Hematopoietic multipotent progenitor cell treated with erythropoietin and hydrocortisone succinate and interleukin-3 and kit ligand, for 15 days (in vitro differentiated cells): ENCODE data around the gene PSAP.
A peak's percentile ranks its signal among the peaks of the same experiment; 100 is the strongest.
"Not testable (repeated sequence)": the region's sequence is repeated elsewhere in the genome, so short reads cannot be mapped to it uniquely, and the experiment has no call there.

Source experiments
- DNase-seq: peaks from one replicate; pipeline ENCODE4 v3.0.0-alpha.2; 2015; ENCODE audit warnings: low spot score

Gene PSAP

DNA sequence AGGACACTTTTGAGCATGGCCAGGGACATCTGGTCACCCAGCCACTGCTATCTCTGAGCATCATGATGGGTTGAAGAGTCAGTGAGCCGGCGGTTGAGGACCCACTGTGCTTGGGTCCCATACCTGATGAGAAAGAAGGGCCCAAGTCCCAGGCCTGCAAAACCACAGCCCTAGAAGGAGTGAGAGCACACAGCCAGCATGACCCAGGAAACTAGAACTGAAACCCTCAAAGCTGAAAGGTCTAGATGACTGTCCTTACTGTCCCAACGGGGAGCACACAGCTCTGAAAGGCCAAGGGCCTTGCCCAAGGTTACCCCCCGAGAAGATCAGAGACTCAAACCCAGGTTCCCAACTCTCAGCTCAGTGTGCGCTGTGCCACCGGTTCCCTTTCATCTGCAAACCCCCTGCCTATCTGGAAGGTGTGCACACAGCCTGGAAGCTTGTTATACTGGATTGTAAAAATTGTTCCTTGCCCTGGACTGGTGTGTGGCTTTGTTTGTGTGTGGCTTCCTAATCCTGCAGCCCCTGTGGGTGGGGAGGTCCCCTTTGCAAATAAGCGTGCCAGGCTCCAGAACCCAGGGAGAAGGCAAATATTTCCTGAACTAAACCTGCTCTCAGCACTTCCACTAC lies 22.6 kb upstream of the PSAP start:
- no peak for DNase-seq

DNA sequence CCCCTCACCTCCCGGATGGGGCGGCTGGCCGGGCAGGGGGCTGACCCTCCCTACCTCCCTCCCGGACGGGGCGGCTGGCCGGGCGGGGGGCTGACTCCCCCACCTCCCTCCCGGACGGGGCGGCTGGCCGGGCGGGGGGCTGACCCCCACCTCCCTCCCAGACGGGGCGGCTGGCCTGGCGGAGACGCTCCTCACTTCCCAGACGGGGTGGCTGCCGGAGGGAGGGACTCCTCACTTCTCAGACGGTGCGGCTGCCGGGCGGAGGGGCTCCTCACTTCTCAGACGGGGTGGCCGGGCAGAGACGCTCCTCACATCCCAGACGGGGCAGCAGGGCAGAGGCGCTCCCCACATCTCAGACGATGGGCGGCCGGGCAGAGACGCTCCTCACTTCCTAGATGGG lies 18.6 kb upstream of the PSAP start:
- DNase-seq: not testable (repeated sequence)

DNA sequence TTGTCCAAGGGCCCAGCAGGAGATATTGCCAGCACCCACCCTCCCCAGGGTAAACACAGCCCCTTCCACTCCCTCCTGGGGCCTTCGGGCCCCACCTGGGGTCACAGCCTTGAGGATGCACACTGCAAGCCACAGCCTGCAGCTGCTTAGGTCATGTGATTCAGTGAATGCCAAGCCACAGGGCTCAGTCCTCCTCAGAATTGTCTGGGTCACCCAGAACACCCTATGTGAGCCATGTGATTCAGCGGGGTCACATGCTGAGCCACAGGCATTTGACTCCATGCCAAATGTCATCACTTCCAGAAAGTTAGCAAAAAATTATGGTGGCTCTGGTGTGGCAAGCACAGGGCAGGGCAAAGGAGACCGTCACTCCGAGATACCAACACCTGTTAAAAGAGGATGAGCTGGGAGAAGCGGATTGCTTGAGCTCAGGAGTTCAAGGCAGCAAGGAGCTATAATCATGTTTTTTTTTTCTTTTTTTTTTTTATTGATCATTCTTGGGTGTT lies 17.2 kb upstream of the PSAP start:
- DNase-seq: peak; percentile 86

DNA sequence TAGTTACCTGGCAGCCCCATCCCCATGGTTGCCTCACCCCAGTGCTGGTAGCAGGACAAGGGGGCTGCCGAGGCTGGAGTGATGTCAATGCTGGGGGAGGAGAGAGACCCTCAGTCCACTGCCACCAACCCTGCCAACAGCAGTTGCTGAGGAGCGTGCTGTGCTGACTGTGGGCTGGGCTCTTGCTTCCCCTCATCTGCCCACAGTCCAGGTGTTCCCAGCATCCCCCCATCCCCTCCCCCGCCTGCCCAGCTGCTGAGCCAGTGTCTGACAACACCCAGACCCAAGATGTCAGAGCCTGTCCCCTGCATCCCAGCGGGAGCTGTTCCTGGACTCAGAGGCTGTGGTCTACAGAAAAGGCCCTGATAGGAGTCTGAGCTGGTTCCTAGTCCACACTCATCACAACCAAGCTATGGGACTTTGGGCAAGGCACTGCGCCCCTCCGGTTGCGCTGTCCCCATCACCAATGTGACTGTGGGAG lies 14.6 kb upstream of the PSAP start:
- DNase-seq: no peak

DNA sequence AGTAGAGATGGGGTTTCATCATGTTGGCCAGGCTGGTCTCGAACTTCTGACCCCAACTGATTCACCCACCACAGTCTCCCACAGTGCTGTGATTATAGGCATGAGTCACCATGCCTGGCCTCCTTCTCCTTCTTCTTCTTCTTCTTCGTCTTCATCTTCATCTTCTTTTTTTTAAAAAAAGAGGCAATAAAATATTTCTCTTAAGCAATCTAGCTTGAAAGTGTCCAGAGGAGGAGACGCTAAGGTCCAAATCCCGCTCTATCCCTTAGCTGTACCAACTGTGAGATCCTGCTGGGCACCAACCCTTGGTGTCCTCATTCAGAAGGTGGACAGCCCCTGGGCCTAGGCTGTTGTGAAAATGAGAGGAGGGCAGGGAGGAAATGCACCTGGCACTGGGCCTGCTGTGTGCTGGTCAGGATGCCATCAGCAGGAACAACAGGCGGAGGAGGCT lies 13.9 kb upstream of the PSAP start:
- no peak for DNase-seq

DNA sequence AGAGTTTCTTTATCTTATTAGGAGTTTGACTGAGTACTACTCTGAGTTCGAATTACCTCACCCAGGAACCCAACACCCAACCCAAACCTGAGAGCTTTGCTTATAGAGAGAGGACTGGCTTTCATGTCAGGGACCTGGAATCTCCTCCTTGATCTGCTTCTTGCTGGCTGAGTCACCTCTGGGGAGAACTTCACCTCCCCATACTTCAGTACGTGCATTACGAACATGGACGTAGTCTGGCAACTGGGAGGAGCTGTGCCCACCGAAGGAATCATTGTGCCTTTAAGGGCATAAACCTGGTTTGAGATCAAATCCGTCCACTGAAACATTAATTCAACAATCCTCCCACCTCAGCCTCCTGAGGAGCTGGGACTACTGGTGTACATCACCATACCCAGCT lies 12.2 kb upstream of the PSAP start:
- DNase-seq: no peak

DNA sequence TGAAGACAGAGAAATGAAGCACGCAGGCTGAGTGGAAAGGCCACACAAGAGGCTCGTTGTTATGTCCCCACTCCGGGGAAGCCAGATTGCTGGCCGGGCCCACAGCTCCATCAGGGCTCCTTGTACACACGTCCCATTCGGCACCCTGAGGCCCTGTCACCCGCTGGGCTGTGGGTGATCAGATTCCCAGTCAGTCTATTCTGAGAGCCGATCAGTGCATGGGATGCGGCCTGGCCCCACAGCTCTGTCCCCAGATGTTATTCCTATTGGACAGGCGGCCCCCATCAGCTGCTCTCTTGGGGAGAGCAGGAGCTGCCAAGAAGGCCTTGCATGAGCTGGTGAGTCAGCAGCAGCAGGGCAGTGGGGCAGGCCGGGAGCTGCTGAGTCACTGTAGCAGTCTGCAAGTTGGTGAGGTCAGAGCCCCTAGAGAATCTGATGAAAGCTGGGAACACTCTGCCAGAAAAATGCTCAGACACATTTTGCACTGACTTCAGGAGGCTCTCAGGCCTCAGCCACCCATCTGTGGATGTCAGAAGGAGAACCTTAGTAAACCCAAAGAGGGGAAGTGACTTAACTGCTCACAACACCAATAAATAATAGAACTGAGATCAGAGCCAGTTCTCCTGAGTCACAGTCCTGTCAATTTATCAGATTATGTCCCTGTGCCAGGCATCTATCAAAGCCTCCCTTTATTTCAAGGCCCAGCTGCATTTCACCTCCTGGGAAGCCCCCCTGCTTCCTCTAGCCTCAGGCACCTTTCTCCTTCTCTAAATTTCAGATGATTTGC lies 9.4 kb upstream of the PSAP start:
- peak; percentile 95 for DNase-seq

DNA sequence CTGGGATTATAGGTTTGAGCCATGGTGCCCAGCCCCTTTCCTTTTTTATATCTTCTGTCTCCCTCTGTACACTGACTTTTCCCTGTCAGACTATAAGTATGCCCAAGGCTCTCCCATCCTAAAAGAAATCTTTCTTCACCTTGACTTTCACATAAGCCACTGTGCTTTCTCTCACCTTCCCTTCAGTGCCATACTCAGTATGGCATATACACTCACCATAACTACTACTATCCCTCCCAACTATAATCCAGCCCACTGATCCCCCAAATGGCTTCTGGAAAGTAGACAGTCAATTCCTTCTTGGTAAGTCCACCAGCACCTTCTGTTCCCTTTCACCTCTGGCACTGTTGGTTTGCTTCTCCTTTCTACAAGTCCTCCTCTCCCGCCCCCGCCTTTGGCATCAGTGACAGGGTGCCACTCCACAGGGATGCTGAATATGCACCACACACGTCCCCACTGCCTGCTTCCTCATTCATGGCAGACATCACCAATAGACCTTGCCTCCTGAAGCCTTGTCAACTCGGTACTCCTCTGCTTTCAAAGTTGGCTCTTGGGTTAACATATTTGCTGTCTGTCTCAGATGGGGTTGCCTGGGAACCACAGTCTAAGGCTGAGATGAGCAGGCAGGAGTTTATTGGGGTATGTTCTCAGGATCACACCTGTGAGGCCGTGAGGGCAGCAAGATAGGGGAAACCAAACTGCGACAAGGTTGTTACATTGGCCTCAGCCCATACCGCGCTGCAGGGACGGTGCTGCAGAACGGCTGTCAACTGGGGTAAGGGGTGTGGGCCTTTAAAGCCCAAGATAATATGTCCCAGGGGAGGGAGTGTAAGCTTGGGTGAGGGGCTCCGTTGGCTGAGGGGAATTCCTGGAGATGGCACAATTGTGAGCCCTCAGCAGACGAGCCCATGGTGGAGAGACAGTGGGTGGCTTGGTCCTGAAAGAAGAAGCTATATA lies 7.2 kb upstream of the PSAP start:
- no peak for DNase-seq

DNA sequence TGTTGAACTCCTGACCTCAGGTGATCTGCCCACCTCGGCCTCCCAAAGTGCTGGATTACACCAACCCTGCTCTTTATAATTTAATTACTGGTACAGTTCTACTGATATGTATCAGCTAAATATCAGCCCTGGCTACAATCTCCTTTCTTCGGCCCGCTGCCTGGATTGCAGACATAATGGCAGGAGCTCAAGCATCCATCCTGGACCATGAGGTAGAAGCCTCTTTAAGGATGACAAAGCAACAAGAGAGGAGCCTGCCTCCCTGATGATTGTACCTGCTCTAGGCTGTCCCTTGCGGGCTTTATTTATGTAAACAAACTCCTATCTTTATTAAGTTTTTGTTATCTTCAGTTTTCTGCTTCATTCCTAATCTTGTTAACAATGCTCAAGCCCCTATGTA lies 5.6 kb upstream of the PSAP start:
- DNase-seq: no peak

DNA sequence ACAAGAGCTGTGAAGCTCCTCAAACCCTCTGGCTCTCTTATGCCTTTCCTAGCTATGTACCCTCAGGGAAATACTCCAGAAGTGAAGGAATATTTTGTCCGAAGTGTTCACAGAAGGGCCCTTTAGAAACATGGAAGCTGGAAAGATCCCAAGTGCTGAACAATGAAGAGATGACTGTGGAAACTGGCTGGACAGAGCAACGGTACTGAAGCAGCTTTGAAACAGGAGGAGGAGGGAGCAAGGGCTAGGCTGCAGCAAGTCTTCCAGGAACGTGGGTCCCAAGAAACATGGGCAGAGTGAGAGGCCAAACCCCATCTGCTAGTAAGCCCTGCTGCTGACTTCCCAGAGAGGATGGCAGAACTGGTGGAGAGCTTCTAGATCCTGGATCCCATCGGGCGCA lies 3.0 kb upstream of the PSAP start:
- no peak for DNase-seq

DNA sequence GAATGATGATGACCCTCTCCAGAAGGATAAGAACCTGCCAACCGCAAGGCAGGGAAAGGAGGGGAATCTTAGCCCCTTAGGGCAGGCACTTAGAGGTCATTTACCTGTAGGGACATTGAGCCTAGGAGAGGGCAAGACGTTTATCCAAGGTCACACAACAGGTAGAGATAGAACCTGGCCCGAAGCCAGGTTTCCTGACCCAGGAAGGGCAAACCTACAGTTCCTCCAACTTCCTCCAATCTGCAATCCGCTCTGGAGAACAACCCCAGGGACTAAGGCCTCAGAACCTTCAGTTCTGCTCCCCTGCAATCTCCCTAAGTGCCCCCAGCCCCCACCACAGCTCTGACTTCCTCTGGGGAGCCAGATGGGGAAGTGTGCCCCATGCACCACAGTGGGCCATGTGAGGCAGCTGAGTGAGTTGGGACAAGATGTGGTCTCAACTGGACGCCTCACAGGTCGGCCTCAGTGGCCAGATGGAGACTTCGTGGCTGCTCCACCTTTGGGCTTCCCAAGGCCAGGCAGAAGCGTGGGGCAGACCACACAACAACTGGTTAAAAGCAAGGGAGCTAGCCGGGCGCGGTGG lies 1.4 kb upstream of the PSAP start:
- DNase-seq: no peak

DNA sequence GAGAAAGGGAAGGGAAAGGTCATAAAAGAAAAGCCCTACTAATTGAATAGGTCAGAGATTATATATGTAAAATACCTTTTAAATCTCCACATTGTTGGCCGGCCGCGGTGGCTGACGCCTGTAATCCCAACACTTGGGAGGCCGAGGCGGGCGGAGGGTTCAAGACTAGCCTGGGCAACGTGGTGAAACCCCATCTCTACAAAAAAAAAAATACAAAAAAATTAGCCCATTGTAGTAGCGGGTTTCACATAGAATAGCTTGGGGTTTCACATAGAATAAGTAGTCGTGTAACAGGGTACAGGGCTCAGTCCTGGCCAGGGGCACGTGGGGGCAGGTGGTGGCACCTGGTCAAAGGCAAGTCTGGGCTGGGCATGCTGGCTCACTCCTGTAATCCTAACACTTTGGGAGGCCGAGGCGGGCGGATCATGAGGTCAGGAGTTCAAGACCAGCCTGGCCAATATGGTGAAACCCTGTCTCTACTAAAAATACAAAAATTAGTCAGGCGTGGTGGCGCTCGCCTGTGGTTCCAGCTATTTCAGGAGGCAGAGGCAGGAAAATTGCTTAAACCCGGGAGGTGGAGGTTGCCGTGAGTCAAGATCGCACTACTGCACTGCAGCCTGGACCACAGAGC lies 529 bp upstream of the PSAP start:
- DNase-seq: not testable (repeated sequence)

DNA sequence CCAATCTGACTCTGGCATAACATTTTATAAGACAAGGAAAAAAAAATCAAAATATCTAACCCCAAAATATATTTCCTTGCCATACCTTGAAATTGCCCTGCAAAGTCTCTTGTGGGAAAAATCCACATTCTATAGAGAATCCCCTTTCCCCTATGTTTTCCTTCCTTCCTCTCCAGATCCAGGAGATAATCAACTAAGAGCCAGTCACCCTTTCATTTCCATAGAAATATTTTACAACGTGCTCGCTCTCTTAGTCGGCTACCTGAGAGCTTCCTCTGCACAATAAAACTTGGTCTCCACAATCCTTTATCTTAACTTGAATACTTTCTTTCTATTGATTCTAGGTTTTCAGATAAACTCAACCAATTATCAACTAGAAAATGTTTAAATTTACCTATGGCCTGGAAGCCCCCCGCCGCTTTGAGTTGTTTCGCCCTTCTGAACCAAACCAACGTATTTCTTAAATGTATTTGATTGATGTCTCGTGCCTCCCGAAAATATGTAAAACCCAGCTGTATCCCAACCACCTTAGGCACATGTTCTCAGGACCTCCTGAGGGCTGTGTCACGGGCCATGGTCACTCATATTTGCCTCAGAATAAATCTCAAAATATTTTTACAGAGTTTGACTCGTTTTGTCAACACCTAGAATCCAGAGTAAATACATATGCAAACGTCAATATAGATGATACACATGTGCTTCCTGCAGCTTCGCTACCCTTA lies 869 bp downstream of the PSAP start:
- no peak for DNase-seq

DNA sequence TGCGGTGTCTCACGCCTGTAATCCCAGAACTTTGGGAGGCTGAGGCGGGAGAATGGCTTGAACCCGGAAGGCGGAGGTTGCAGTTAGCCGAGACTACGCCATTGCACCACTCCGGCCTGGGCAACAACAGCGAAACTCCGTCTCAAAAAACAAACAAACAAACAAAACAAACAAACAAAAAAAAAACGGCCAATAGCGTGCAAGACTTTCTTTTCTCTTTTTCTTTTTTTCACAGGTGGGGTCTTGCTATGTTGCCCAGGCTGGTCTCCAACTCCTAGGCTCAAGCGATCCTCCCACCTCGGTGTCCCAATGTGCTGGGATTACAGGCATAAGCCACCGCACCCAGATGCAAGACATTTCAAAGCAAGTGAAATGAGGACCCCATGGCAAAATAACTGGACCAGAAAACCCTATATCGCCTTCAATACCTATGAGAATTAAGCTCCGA lies 1.6 kb downstream of the PSAP start:
- no peak for DNase-seq

DNA sequence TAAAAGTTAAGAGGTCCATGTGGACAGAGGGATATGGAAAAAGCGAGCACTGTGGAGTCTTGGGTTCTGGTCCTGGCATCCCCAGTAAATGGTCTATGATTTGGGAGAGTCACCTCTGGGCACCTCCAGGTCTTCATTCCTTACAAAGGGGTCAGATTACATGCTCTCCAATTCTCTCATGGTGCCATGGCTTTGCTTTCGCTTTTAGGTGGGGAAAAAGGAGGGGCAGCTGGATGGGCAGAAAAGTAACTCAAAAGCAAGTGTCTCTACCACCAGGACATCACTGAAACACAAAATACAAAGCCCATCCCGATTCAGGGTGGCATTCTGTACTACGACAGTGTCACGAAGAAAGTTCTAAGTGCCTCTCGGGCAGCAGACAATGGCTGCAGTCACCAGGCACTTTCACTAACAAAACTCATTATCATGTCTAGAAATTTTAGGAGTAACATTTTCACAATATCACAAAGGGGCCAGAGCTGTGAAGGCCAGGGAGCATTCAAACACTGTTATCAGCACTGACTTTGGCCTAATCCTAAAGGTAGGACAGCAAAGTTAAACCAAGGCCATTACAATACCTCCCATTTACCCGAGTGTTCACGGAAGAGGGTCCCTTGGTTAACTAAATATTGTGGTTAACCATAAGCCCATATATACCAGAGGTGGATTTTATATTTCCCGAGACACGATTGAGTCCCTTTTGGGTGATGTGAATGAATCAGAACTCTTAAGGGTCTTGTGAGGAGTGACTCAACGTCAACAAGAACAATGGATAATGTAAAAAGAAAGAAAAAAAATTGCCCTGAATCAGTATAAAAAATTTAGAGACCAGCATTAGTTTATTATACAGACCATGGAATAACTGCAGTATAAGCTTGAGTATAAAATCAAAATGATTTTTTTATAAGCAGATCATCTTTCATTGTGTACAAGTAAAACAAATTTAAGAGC lies 2.5 kb downstream of the PSAP start:
- DNase-seq: no peak

DNA sequence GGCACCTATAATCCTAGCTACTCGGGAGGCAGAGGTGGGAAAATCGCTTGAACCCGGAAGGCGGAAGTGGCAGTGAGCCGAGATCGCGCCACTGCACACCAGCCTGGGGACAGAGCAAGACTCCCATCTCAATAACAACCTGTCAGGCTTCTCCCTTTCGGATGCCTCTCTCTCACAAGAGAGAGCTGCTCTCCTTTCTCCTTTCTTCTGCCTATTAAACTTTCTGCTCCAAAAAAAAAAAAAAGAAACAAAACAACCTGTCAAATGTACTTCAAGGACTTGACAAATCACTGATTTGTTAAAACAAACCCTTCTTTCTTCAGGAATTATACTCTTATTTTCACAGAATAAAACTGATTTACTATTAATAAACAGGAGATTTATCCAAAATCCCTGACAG lies 3.6 kb downstream of the PSAP start:
- no peak for DNase-seq

DNA sequence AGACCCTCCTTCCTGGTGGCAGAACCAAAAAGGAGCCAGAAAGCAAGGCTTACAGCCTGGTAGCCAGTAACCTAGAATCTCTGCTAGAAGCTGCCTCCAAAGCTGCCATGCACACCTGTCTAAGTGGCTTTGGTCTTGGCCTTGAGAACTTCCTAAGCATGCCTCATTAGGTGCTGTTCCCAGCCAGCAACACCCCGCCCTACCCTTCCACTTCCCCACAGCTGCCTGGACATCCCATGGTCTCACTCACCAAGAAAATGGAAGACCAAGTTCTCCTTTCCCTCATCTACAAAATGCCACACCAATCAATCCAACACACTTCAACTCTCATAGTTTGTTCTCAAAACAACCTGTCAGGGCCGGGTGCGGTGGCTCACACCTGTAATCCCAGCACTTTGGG lies 4.2 kb downstream of the PSAP start:
- no peak for DNase-seq

DNA sequence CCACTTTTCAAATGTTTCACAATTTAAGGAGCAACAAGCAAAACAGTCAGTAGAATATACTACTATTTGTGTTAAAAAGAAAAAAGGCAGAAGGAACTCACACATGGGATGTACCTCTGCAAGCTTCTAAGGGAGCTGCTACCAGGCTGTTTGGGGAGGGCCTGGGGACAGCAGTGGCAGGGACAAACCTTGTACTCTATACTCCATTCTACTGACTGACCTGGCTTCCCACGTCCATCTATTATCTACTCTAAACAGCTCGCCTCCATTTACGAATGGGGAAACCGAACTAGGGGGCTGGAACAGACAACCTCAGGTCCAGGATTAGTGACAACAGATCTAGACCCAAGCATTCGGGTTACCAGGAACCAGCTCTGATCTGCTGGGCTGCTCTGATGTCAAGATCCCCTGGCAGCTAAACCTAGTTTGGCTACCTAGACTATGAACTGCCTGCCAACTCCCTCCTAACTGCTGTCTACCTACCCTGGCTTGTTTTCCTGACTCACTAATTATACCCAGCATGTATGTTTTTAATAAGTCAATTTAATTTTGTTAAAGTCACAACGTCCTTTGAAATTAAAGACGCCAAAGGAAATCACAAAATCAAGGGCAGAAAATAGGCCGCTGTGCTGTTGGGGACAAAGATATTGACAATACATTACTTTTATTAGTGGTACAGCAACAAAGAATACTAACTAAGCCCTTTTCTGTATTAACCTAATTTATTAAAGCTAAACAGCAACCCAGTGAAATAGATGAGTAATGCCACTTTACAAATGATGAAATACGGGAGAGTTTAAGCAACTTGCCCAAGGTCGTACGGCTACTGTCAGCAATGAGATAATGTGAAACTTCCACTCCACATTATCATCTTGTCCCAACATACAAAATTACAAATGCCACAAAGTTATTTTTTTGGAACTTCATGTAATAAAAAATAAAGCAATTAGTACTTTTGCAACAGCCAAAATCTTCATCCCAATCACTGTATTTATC lies 5.3 kb downstream of the PSAP start:
- no peak for DNase-seq
